ENCODE data around the gene ALDH1L1. TPM values are rescaled to one million over a fixed set of nuclear protein-coding genes. Genes with fewer than 3 reads are reported as not detected.

Gene ALDH1L1
- total RNA-seq, 4 donors from 2014 or later, result 125 to 176 (median 150) TPM

GRCh38 chr3:126152458-126152857 is 27.9 kb downstream of the ALDH1L1 start:
- no peak for TF ChIP-seq CTCF (IDR thresholded peaks at IDR 0.05)
- ATAC-seq (ENCODE audit: low FRiP score) (no peak), DNase-seq (ENCODE audit: low spot score) (no peak)

- DNase-seq (ENCODE audit: low spot score) (no peak), ATAC-seq (ENCODE audit: low FRiP score) (no peak)
- no peak for TF ChIP-seq CTCF (IDR thresholded peaks at IDR 0.05)
Observed at GRCh38 chr3:126151562-126152302, 28.7 kb downstream of the ALDH1L1 start.

GRCh38 chr3:126149960-126150515 is 30.3 kb downstream of the ALDH1L1 start:
- DNase-seq (ENCODE audit: low spot score) (no peak), ATAC-seq (ENCODE audit: low FRiP score) (no peak)
- TF ChIP-seq CTCF (IDR thresholded peaks at IDR 0.05), result no peak

GRCh38 chr3:126149256-126149902 is 31.0 kb downstream of the ALDH1L1 start:
- no peak for TF ChIP-seq CTCF (IDR thresholded peaks at IDR 0.05)
- ATAC-seq (ENCODE audit: low FRiP score), result no peak
- no peak for DNase-seq (ENCODE audit: low spot score)

GRCh38 chr3:126147932-126148683 is 32.3 kb downstream of the ALDH1L1 start:
- ATAC-seq (ENCODE audit: low FRiP score) (no peak), DNase-seq (ENCODE audit: low spot score) (no peak)
- no peak for TF ChIP-seq CTCF (IDR thresholded peaks at IDR 0.05)

GRCh38 chr3:126147147-126147931 is 33.0 kb downstream of the ALDH1L1 start:
- no peak for TF ChIP-seq CTCF (IDR thresholded peaks at IDR 0.05)
- no peak for ATAC-seq (ENCODE audit: low FRiP score)
- no peak for DNase-seq (ENCODE audit: low spot score)
